ENCODE data around the gene GRIP2. TPM values are rescaled to one million over a fixed set of nuclear protein-coding genes. Genes with fewer than 3 reads are reported as not detected.

GRIP2 gene
- total RNA-seq, 6 donors from 2014 or later = 0.33 to 1.0 (median 0.59) TPM

- Histone ChIP-seq H3K9me3 (no peaks in the 10 kb centered on the region), H3K27ac (no peak overlapping the region), H3K36me3 (peaks cover 16 to 91% (median 61%) of the 10 kb centered on the region in 4 donors), H3K4me1 (peaks cover 11 to 20% (median 14%) of the 10 kb centered on the region in 4 donors), H3K27me3 (no peaks in the 10 kb centered on the region), H3K4me3 (no peak overlapping the region)
- ATAC-seq (ENCODE audit: low FRiP score in 2 of 2) (no peak), DNase-seq (no peak)
- TF ChIP-seq POLR2AphosphoS5 (IDR thresholded peaks at IDR 0.05) (no peak), EP300 (IDR thresholded peaks at IDR 0.05) (no peak), POLR2A (IDR thresholded peaks at IDR 0.05) (no peak), CTCF (IDR thresholded peaks at IDR 0.05) (no peak)
- WGBS, 2 donors = 79 to 85% methylated on average over 3 to 5 of the region's 5 CpGs
Measured at GRCh38 chr3:14464141-14464465, 76.0 kb downstream of the GRIP2 start.

GRCh38 chr3:14463330-14464140 is 76.6 kb downstream of the GRIP2 start:
- Histone ChIP-seq H3K9me3 (no peaks in the 10 kb centered on the region), H3K36me3 (peaks cover 15 to 89% (median 57%) of the 10 kb centered on the region in 4 donors), H3K27me3 (no peaks in the 10 kb centered on the region), H3K27ac (no peak overlapping the region), H3K4me1 (peaks cover 11 to 21% (median 14%) of the 10 kb centered on the region in 4 donors), H3K4me3 (no peak overlapping the region)
- ATAC-seq (ENCODE audit: low FRiP score in 2 of 2) = no peak
- no peak for DNase-seq
- WGBS, 2 donors = 80 to 82% methylated on average over 22 to 26 of the region's 26 CpGs
- TF ChIP-seq EP300 (IDR thresholded peaks at IDR 0.05) (no peak), POLR2A (IDR thresholded peaks at IDR 0.05) (no peak), CTCF (IDR thresholded peaks at IDR 0.05) (no peak), POLR2AphosphoS5 (IDR thresholded peaks at IDR 0.05) (no peak)

GRCh38 chr3:14462738-14463137 is 77.4 kb downstream of the GRIP2 start:
- ATAC-seq (ENCODE audit: low FRiP score in 2 of 2) = no peak
- peaks cover 15 to 83% (median 55%) of the 10 kb centered on the region in 4 donors for H3K36me3 ChIP-seq

GRCh38 chr3:14461748-14462324 is 78.3 kb downstream of the GRIP2 start:
- peaks cover 11 to 28% (median 19%) of the 10 kb centered on the region in 4 donors for H3K4me1 ChIP-seq
- no peaks in the 10 kb centered on the region for H3K27me3 ChIP-seq
- H3K27ac ChIP-seq = peak overlapping the region in 3 of 4 donors; percentile 50 to 63 (median 57)
- peaks cover 15 to 77% (median 46%) of the 10 kb centered on the region in 4 donors for H3K36me3 ChIP-seq
- DNase-seq (peak in 1 of 2 donors; percentile 48), ATAC-seq (ENCODE audit: low FRiP score in 2 of 2) (no peak)
- H3K4me3 ChIP-seq = no peak overlapping the region
- no peaks in the 10 kb centered on the region for H3K9me3 ChIP-seq
- TF ChIP-seq EP300 (IDR thresholded peaks at IDR 0.05) (no peak), CTCF (IDR thresholded peaks at IDR 0.05) (peak; percentile 45 to 75 (median 58))
- WGBS, 2 donors = 74 to 82% methylated on average over 5 to 8 of the region's 8 CpGs

More at GRCh38 chr3:14462738-14463137, 77.4 kb downstream of the GRIP2 start:
- Histone ChIP-seq H3K4me3 (no peak overlapping the region), H3K4me1 (peaks cover 11 to 28% (median 18%) of the 10 kb centered on the region in 4 donors), H3K27ac (no peak overlapping the region), H3K27me3 (no peaks in the 10 kb centered on the region), H3K9me3 (no peaks in the 10 kb centered on the region)
- no peak for DNase-seq
- WGBS, 2 donors = 87 to 89% methylated on average over 9 of the region's 9 CpGs
- TF ChIP-seq EP300 (IDR thresholded peaks at IDR 0.05) = no peak
- no peak for TF ChIP-seq CTCF (IDR thresholded peaks at IDR 0.05)
- TF ChIP-seq POLR2A (IDR thresholded peaks at IDR 0.05) = no peak
- TF ChIP-seq POLR2AphosphoS5 (IDR thresholded peaks at IDR 0.05) = no peak
